ENCODE data around the gene VASH2. TPM values are rescaled to one million over a fixed set of nuclear protein-coding genes. Genes with fewer than 3 reads are reported as not detected.

The VASH2 gene
- total RNA-seq, 1 donor from 2014 or later, result 2.9 TPM

DNA sequence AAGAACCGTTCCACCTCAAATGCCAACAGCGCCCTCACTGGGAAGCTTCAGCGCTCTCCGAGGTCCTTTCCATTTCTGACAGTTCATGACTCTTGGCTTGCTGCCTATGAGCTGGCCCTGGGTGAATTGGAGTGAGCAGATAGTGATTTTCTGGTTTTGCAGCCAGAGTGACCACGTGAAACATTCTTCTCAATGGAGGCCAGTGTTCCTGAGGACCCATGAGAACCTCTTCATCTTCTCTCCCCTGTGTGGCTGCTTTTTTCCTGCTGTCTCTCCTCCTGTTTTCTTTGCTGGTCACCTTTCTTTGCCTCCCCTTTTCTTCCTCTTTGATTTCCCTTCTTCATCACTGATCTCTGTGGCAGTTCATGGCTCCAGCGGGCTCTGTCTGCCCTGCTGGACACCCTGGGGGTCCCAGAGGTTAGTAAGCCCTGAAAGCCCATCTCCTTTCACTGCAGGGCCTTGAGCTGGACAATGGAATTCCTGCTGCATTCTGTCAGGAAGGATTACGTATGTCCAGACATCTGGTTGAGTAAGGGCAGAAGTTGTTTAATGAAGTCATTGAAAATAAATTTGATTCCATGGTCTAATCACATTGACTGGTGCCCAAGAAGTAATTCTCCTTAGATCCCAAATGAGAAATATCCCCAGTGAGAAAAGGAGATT lies 29.9 kb downstream of the VASH2 start:
- Histone ChIP-seq H3K4me3 (ENCODE audit: low read depth, low read length) (no peak overlapping the region), H3K36me3 (ENCODE audit: control insufficient read depth, insufficient read depth, low read length) (no peaks in the 10 kb centered on the region), H3K27me3 (ENCODE audit: control insufficient read depth, insufficient read depth, low read length) (no peaks in the 10 kb centered on the region)
- TF ChIP-seq, protein P1, sequence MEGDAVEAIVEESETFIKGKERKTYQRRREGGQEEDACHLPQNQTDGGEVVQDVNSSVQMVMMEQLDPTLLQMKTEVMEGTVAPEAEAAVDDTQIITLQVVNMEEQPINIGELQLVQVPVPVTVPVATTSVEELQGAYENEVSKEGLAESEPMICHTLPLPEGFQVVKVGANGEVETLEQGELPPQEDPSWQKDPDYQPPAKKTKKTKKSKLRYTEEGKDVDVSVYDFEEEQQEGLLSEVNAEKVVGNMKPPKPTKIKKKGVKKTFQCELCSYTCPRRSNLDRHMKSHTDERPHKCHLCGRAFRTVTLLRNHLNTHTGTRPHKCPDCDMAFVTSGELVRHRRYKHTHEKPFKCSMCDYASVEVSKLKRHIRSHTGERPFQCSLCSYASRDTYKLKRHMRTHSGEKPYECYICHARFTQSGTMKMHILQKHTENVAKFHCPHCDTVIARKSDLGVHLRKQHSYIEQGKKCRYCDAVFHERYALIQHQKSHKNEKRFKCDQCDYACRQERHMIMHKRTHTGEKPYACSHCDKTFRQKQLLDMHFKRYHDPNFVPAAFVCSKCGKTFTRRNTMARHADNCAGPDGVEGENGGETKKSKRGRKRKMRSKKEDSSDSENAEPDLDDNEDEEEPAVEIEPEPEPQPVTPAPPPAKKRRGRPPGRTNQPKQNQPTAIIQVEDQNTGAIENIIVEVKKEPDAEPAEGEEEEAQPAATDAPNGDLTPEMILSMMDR (IDR thresholded peaks at IDR 0.05; ENCODE audit: insufficient read depth, low read length, poor library complexity, severe bottlenecking), result no peak
- DNase-seq (ENCODE audit: low read depth), result no peak

DNA sequence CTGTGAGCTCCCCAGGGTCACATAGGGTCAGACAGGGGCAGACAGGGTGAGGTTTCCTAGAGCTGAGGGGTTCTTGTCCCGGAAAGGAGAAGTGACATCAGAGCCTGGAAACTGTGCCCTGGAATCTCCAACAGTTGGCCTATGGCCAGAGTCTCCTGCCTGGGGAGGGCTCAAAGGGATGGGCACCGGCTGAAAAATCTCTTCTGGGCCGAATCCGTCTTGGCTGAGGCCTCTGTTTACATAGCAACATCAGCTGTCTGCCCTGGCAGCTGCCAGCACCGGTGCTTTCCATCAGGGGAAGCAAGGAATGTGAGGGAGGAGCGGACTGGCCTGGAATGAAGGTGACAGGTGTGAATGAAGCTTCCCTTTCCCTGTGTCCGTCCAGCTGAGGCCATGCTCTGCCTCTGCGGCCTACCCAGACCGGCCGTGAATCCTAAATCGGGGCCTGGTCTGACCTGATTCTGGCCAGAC lies 30.7 kb downstream of the VASH2 start:
- H3K27me3 ChIP-seq (ENCODE audit: control insufficient read depth, insufficient read depth, low read length), result no peaks in the 10 kb centered on the region
- H3K36me3 ChIP-seq (ENCODE audit: control insufficient read depth, insufficient read depth, low read length), result no peaks in the 10 kb centered on the region
- no peak overlapping the region for H3K4me3 ChIP-seq (ENCODE audit: low read depth, low read length)
- TF ChIP-seq, protein P1 (IDR thresholded peaks at IDR 0.05; ENCODE audit: insufficient read depth, low read length, poor library complexity, severe bottlenecking), result no peak
- DNase-seq (ENCODE audit: low read depth), result no peak

DNA sequence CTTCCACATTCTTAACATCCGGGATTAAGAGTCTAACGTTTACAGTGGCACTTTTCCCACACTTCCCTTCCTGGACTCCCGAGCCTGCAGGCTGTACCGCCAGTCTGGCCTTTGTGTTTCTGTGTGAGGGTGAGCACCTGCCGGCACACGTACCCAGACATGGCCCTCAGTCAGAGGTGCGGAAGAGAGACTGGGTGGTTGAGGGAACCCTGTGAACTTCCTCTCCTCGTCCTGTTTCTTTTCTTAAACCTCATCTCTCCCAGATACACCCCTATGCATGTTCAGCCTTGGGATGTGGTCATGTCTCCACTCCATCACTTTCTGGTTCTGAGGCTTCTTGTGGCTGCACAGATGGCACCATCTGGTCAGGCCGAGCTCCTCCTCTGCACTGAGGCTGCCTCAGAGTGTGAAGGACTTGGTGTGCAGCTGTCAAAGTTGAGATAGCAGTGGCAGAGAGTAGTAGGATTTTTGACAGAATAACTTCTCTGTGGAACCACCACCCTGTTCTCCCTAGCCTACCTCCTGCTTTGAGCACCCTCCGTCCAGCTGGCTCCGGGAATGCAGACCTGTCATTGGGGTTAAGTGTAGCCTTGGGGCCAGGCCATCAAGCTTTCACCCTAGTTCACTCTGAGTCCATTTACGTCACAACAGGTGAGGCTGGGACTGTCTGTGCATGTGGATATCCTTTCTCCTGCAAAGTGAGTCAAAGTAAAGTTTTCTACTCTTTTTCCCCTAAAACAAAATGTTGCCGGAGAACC lies 31.4 kb downstream of the VASH2 start:
- no peaks in the 10 kb centered on the region for H3K27me3 ChIP-seq (ENCODE audit: control insufficient read depth, insufficient read depth, low read length)
- H3K4me3 ChIP-seq (ENCODE audit: low read depth, low read length), result no peak overlapping the region
- TF ChIP-seq, protein P1 (IDR thresholded peaks at IDR 0.05; ENCODE audit: insufficient read depth, low read length, poor library complexity, severe bottlenecking), result no peak
- H3K36me3 ChIP-seq (ENCODE audit: control insufficient read depth, insufficient read depth, low read length), result no peaks in the 10 kb centered on the region
- no peak for DNase-seq (ENCODE audit: low read depth)

DNA sequence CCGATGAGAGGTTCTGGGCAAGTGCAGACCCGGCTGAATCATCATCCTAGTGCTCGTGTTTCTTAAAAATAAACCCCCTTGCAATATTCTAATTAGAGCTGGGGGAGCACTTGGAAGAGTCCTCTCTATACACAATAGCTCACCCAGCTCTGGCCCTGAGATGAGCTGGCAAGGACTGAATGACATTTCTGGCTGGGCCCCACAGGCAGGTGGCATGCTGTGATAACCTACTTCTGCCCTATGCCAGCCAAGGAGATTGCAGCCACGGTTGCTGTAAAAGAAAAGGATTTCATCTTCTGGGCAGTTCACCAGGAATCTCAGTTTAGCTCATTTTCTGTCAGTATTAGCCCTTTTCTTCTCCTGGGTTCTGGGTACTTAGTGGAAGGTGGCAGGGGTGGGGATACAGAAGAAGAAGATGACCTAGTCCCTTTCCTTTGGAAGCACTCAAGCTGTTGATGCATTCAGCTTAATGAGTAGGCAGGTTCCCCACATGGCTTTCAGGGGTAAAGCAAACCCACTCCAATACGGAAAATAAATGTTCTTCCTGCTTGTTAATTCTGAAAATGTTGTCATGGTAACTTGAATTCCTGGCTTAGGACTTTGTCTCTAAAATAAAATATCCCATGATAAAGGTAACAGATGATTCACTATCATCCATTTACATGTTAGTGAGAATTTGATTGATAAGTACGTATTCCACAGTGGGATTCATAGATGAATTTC lies 32.2 kb downstream of the VASH2 start:
- Histone ChIP-seq H3K4me3 (ENCODE audit: low read depth, low read length) (no peak overlapping the region), H3K36me3 (ENCODE audit: control insufficient read depth, insufficient read depth, low read length) (no peaks in the 10 kb centered on the region), H3K27me3 (ENCODE audit: control insufficient read depth, insufficient read depth, low read length) (no peaks in the 10 kb centered on the region)
- no peak for DNase-seq (ENCODE audit: low read depth)
- TF ChIP-seq, protein P1 (IDR thresholded peaks at IDR 0.05; ENCODE audit: insufficient read depth, low read length, poor library complexity, severe bottlenecking), result no peak

DNA sequence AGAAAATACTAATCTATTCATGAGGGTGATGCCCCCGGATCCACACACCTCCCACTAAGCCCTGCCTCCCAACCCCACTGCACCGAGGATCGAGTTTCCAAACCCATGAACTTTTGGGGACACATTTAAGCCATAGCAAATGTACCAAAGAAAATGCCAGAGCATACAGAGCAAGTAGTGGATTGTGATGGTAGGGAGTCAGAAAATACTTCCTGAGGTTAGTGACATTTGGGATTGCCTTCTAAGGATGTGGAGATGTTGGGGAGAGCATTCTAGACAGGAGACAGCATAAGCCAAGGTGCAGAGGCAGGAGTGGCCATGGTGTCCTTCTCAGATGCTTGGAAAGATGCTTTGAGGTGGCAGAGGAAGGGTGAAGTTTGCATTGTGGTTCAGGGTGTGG lies 33.1 kb downstream of the VASH2 start:
- H3K4me3 ChIP-seq (ENCODE audit: low read depth, low read length), result no peak overlapping the region
- no peak for DNase-seq (ENCODE audit: low read depth)
- no peaks in the 10 kb centered on the region for H3K27me3 ChIP-seq (ENCODE audit: control insufficient read depth, insufficient read depth, low read length)
- TF ChIP-seq, protein P1 (IDR thresholded peaks at IDR 0.05; ENCODE audit: insufficient read depth, low read length, poor library complexity, severe bottlenecking), result no peak
- H3K36me3 ChIP-seq (ENCODE audit: control insufficient read depth, insufficient read depth, low read length), result no peaks in the 10 kb centered on the region
